WTC11 (cell line): ENCODE data around the gene PYHIN1.

Source experiments
- AFF4 ChIP-seq: sonication (generic); formaldehyde crosslinking; IDR thresholded peaks from 2 replicates; pipeline ENCODE4 v1.8.1; 2023; ENCODE audit warnings: mild to moderate bottlenecking, missing genetic modification reagents, borderline replicate concordance
- ATF1 ChIP-seq: sonication (generic); formaldehyde crosslinking; IDR thresholded peaks from 2 replicates; pipeline ENCODE4 v1.8.1; 2023; ENCODE audit warnings: mild to moderate bottlenecking, moderate library complexity, missing genetic modification reagents
- CREB1 ChIP-seq: sonication (generic); formaldehyde crosslinking; IDR thresholded peaks from 2 replicates; pipeline ENCODE4 v1.8.0; 2023; ENCODE audit warnings: mild to moderate bottlenecking, missing genetic modification reagents
- CTCF ChIP-seq: fragments of 200-600 bp; IDR thresholded peaks from 2 replicates; pipeline ENCODE4 v1.8.0; 2022; ENCODE audit warnings: antibody characterized with exemption
- ESRRA ChIP-seq: sonication (generic); formaldehyde crosslinking; IDR thresholded peaks from 2 replicates; pipeline ENCODE4 v1.8.1; 2022; ENCODE audit warnings: mild to moderate bottlenecking, missing genetic modification reagents, borderline replicate concordance
- IRF2 ChIP-seq: sonication (generic); formaldehyde crosslinking; IDR thresholded peaks from 2 replicates; pipeline ENCODE4 v1.8.0; 2022; ENCODE audit warnings: low read depth, missing genetic modification reagents, borderline replicate concordance
- MAX ChIP-seq: sonication (generic); formaldehyde crosslinking; IDR thresholded peaks from 2 replicates; pipeline ENCODE4 v1.8.0; 2022; ENCODE audit warnings: mild to moderate bottlenecking, missing genetic modification reagents
- NFYB ChIP-seq: sonication (generic); formaldehyde crosslinking; conservative IDR thresholded peaks from 2 replicates; pipeline ENCODE4 v1.8.0; 2022; ENCODE audit warnings: low read depth, missing genetic modification reagents
- NR3C1 ChIP-seq: sonication (generic); formaldehyde crosslinking; conservative IDR thresholded peaks from 2 replicates; pipeline ENCODE4 v1.8.1; 2023; ENCODE audit warnings: low read depth, mild to moderate bottlenecking, missing genetic modification reagents
- SP1 ChIP-seq: sonication (generic); formaldehyde crosslinking; conservative IDR thresholded peaks from 2 replicates; pipeline ENCODE4 v1.8.1; 2022; ENCODE audit warnings: missing genetic modification reagents
- TEAD1 ChIP-seq: sonication (generic); formaldehyde crosslinking; IDR thresholded peaks from 2 replicates; pipeline ENCODE4 v1.8.0; 2022; ENCODE audit warnings: mild to moderate bottlenecking, missing genetic modification reagents
- TP53 ChIP-seq: sonication (generic); formaldehyde crosslinking; IDR thresholded peaks from 2 replicates; pipeline ENCODE4 v1.8.1; 2023; ENCODE audit warnings: mild to moderate bottlenecking, missing genetic modification reagents
- ZNF121 ChIP-seq: sonication (generic); formaldehyde crosslinking; IDR thresholded peaks from 2 replicates; pipeline ENCODE4 v1.8.0; 2023; ENCODE audit warnings: missing genetic modification reagents
- ZNF396 ChIP-seq: fragments of 250-450 bp; sonication (Bioruptor Pico); IDR thresholded peaks from 2 replicates; pipeline ENCODE4 v1.8.0; 2021; ENCODE audit warnings: mild to moderate bottlenecking, moderate library complexity, borderline replicate concordance

- no peak for TF ChIP-seq NR3C1 (CRISPR knock-in tag)
- no peak for TF ChIP-seq CTCF
- no peak for TF ChIP-seq MAX (CRISPR knock-in tag)
- TF ChIP-seq TP53 (CRISPR knock-in tag): no peak
- TF ChIP-seq CREB1: no peak
- TF ChIP-seq TEAD1 (CRISPR knock-in tag): no peak
- TF ChIP-seq ZNF396 (CRISPR knock-in tag): no peak
- TF ChIP-seq ESRRA (CRISPR knock-in tag): no peak
- TF ChIP-seq SP1 (CRISPR knock-in tag): no peak
- no peak for TF ChIP-seq ZNF121 (CRISPR knock-in tag)
- no peak for TF ChIP-seq IRF2 (CRISPR knock-in tag)
- no peak for TF ChIP-seq AFF4 (CRISPR knock-in tag)
- no peak for TF ChIP-seq ATF1 (CRISPR knock-in tag)
- no peak for TF ChIP-seq NFYB (CRISPR knock-in tag)
These were observed 848 bp upstream of the PYHIN1 start for GRCh38 chr1:158930504-158930903.
